Heart left ventricle (tissue), 16 donors: ENCODE measurements around the gene KNDC1. TPM values are rescaled to one million over a fixed set of nuclear protein-coding genes. Genes with fewer than 3 reads are reported as not detected.

ENCODE experiments used
- ATAC-seq, 4 donors: fragments of 200-7000 bp; cut with Tn5 transposase; one replicate each; pipeline ENCODE4 v1.9.1; 2020 to 2022; ENCODE audit warnings: moderate library complexity in 4 of 4, mild to moderate bottlenecking in 3 of 4, moderate number of reproducible peaks in 1 of 4
- DNase-seq, 5 donors: peaks; one replicate each; pipeline ENCODE4 v3.0.0-alpha.2; 2020
- H3K27ac ChIP-seq, 12 donors: fragments of 200-600 bp; sonication (generic) in 4 of 12; one replicate each; pipeline versions ENCODE4 v1.5.0 to v1.8.0; 2016 to 2022; ENCODE audit warnings: mild to moderate bottlenecking in 2 of 12
- H3K27me3 ChIP-seq, 9 donors: fragments of 200-600 bp; sonication (generic) in 2 of 9; one replicate each; pipeline versions ENCODE4 v1.5.1 to v1.8.0; 2016 to 2022; ENCODE audit warnings: mild to moderate bottlenecking in 3 of 9
- H3K36me3 ChIP-seq, 9 donors: fragments of 200-600 bp; sonication (generic) in 2 of 9; one replicate each; pipeline versions ENCODE4 v1.5.0 to v1.8.0; 2018 to 2022; ENCODE audit warnings: mild to moderate bottlenecking in 2 of 9
- H3K4me1 ChIP-seq, 12 donors: fragments of 200-600 bp; sonication (generic) in 4 of 12; one replicate each; pipeline versions ENCODE4 v1.5.0 to v1.8.0; 2016 to 2022; ENCODE audit warnings: mild to moderate bottlenecking in 3 of 12
- H3K4me3 ChIP-seq, 12 donors: fragments of 200-600 bp; sonication (generic) in 4 of 12; one replicate each; pipeline versions ENCODE4 v1.5.0 to v1.8.0; 2017 to 2022; ENCODE audit warnings: mild to moderate bottlenecking in 9 of 12, moderate library complexity in 4 of 12
- H3K9me3 ChIP-seq, 12 donors: fragments of 200-600 bp; sonication (generic) in 4 of 12; one replicate each; pipeline versions ENCODE4 v1.5.0 to v1.8.0; 2016 to 2022; ENCODE audit warnings: mild to moderate bottlenecking in 1 of 12
- POLR2A ChIP-seq, 2 donors: fragments of 450-650 bp; IDR thresholded peaks; one replicate each; pipeline ENCODE4 v1.6.1; 2017; ENCODE audit warnings: antibody characterized with exemption in 2 of 2, mild to moderate bottlenecking in 2 of 2, moderate library complexity in 2 of 2
- WGBS, 4 donors: extraction: QIAGEN DNeasy Blood & Tissue Kit in 2 of 4; methylation state at CpG; one replicate each; pipeline versions ENCODE4 v1.1.5 to v1.1.7; 2013 to 2018; 5-methylcytosine and 5-hydroxymethylcytosine counted together
- intact Hi-C, 10 donors: fragments of 100-400 bp; cut with DNase I; formaldehyde crosslinking; loops; one replicate each; pipeline versions ENCODE4 v1.11.1 to v1.14.2; 2022
- polyA plus RNA-seq, 2 donors: library from polyadenylated mRNA; stranded (reverse); fragments of 200-250 nt; gene quantifications; one replicate each; pipeline ENCODE4 v1.2.3, GENCODE V29; 2013
- total RNA-seq, 9 donors: library from RNA; depleted of rRNA in 2 of 9; stranded (reverse); fragments of >200 nt in 2 of 9; fragmentation: NEBNext Ultra II Directional in 3 of 9; extraction: Animal tissue kit (Norgen Biotek cat#: 25700) in 3 of 9; gene quantifications; one replicate each; pipeline versions ENCODE4 v1.1.0 to v1.2.4, GENCODE V29; 2016 to 2023
- TF ChIP-seq, protein P1 (sequence below), 12 donors: fragments of 200-600 bp; sonication (generic) in 4 of 12; IDR thresholded peaks; one replicate each; pipeline versions ENCODE4 v1.5.0 to v1.8.0; 2018 to 2022; ENCODE audit warnings: antibody characterized with exemption in 12 of 12, mild to moderate bottlenecking in 5 of 12
- donor health status: ischemic (EF 13 %, LVEDD 7.1; RV severe dilation, severe dysfunction).
- donor health status: healthy with polysubstance abuse.
- donor health status: DM: no; HTN: yes; CAD: no.
- donor health status: DM: no; HTN: no; CAD: no.
- donor health status: ischemic (EF 25% LVEDD 6.9; RV normal size, moderate dysfunction).
- donor health status: ischemic (EF 25% LVEDD 5.7; RV mildly dilated, moderate dysfunction).
- donor health status: healthy.
- donor health status: DM: yes; HTN: yes; CAD: no.
- donor health status: ischemic (EF 35%, LVEDD 5.7; RV mildly dilated, moderate dysfunction).
- donor health status: nonischemic (EF 11% LVEDD 7.7; RV severe dilation, severe dysfunction).
- donor health status: DM: yes; HTN: yes; CAD: no.
- donor health status: PGD.
- donor health status: ischemic (EF 29% LVEDD 5.4; RV normal size, mild dysfunction).
- donor health status: nonischemic (EF 23%, LVEDD 6.1; RV moderate dilation, normal function).

Gene KNDC1
- total and polyA plus RNA-seq, 11 donors: 0.04 to 2.9 (median 0.10) TPM; not detected in 3

DNA sequence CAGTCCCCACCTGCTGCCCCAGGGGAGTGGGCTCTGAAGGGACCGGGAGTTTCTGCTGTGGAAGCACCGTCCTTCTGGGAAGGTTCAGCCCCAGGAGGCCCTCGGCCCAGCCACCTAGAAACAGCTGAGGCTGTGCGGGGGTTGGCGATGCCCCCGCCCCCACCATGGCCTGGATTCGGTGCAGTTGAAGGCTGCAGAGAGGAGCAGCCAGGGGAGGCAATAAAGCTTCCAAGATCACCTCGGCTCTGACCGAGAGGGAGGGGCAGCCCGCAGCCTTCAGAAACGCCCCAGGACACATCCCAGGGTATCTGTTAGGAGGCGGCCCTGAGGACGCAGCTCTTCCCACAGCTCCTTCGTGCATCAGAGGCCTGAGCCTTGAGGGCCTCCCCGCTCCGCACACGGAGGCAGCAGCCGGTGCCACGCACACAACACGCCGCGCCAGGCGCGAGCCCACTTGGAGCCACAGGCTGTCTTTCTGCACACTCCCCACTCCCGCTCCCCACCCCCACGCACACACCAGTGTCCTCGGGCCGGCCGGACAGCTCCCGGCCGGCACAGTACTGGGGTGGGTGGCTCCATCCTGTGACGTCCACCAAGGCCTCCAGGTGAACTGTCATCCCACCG, 1.6 kb downstream of the KNDC1 start:
- H3K36me3 ChIP-seq: no peaks in the 10 kb centered on the region
- peaks cover 14 to 53% (median 30%) of the 10 kb centered on the region in 9 donors for H3K27me3 ChIP-seq
- DNase-seq (peak in 1 of 5 donors; percentile 19), ATAC-seq (no peak)
- H3K4me1 ChIP-seq: peaks cover 0 to 21% (median 11%) of the 10 kb centered on the region in 12 donors
- H3K9me3 ChIP-seq: no peaks in the 10 kb centered on the region
- intact Hi-C loops: no loop called here
- H3K4me3 ChIP-seq: peak overlapping the region in 2 of 12 donors; percentile 59 to 72
- H3K27ac ChIP-seq: no peak overlapping the region
- 42 to 53% (median 48%) methylated on average over 23 to 33 of the region's 33 CpGs for WGBS, 4 donors
- TF ChIP-seq POLR2A (IDR thresholded peaks at IDR 0.05): no peak
- TF ChIP-seq, protein P1, sequence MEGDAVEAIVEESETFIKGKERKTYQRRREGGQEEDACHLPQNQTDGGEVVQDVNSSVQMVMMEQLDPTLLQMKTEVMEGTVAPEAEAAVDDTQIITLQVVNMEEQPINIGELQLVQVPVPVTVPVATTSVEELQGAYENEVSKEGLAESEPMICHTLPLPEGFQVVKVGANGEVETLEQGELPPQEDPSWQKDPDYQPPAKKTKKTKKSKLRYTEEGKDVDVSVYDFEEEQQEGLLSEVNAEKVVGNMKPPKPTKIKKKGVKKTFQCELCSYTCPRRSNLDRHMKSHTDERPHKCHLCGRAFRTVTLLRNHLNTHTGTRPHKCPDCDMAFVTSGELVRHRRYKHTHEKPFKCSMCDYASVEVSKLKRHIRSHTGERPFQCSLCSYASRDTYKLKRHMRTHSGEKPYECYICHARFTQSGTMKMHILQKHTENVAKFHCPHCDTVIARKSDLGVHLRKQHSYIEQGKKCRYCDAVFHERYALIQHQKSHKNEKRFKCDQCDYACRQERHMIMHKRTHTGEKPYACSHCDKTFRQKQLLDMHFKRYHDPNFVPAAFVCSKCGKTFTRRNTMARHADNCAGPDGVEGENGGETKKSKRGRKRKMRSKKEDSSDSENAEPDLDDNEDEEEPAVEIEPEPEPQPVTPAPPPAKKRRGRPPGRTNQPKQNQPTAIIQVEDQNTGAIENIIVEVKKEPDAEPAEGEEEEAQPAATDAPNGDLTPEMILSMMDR (IDR thresholded peaks at IDR 0.05): no peak

DNA sequence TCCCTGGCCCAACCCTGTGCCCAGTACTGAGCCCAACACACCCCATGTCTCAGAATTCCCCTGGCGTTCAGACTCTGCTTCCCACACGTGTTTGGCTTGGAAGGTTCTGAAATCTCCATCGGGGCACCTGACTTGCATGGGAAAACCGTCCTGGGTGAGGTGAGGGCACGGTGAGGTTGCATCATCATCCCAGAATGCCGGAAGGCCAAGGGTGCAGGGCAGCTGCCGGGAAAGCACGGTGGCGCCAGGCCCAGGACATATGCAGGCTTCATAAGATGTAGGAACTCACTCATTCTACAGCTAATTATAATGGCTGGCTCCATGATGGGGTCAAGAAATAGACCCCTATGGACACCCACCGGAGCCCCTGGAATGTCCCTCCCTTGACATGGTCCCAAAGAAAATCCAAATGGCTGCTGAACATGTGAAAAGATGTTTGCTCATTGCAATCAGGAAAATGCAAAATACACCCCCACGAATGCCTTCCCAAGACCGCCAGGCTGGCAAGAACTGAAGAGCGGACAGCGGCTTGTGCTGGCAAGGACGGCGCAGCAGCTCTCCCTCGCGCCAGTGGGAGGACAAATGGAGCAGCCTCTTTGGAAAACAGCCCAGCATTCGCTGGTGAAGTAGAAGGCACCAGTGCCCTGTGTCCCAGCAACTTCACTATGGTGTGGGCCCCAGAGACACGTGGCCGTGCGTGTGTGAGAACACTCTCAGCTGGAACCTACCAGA, 2.3 kb downstream of the KNDC1 start:
- no peak overlapping the region for H3K27ac ChIP-seq
- no peaks in the 10 kb centered on the region for H3K36me3 ChIP-seq
- H3K27me3 ChIP-seq: peaks cover 14 to 53% (median 30%) of the 10 kb centered on the region in 9 donors
- WGBS, 4 donors: 86 to 88% (median 87%) methylated on average over 22 of the region's 22 CpGs
- H3K9me3 ChIP-seq: no peaks in the 10 kb centered on the region
- intact Hi-C loops: no loop called here
- peaks cover 0 to 21% (median 11%) of the 10 kb centered on the region in 12 donors for H3K4me1 ChIP-seq
- ATAC-seq (no peak), DNase-seq (no peak)
- H3K4me3 ChIP-seq: no peak overlapping the region
- no peak for TF ChIP-seq POLR2A (IDR thresholded peaks at IDR 0.05)
- TF ChIP-seq, protein P1 (IDR thresholded peaks at IDR 0.05): no peak

DNA sequence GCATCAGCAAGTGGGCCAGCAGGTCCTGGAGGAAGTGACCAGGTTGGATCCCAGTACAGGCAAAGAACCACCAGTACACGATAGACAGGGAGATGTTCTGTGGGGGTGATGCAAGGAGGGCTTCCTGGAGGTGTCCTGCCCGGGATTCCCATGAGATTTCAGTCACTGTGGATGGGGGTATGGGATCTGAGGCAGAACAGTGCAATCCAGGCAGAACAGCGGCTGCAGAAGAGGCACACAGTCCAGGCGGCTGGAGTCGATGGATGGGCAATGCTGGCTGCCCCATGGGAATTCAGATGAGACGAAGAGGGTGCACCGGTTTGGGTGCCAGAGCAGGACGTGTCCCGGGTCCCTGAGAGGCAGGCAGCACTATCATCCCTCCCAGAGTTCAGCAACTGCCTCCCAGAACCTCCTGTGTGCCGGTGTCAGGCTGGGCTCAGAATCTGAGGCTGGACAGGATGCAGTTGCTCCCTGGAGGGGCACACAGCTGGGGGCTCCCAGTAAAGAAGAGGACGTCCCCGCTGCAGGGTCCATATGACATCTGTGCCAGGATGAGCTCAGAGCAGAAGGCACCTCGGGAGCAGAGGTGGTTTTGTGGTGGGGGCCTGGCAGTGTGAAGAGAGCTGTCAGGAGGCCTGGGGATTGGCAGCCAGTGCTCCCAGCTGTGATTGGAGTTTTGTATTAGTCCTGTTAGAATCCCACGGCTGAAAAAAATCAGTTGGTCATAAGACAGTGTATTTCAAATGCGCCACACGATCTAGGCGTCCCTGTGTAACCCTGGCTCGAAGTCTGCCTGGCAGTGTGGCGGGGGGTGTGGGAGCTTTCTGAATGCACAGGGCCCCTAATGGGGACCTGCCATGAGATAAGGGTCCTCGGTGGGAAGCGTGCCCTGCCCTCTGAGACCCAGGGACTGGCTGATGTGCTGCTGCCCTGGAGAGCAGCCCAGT, 3.2 kb downstream of the KNDC1 start:
- DNase-seq (peak in 1 of 5 donors; percentile 21), ATAC-seq (no peak)
- no peak overlapping the region for H3K4me3 ChIP-seq
- WGBS, 4 donors: 61 to 70% (median 67%) methylated on average over 21 of the region's 21 CpGs
- H3K9me3 ChIP-seq: no peaks in the 10 kb centered on the region
- intact Hi-C loops: no loop called here
- TF ChIP-seq, protein P1 (IDR thresholded peaks at IDR 0.05): no peak
- TF ChIP-seq POLR2A (IDR thresholded peaks at IDR 0.05): no peak
- H3K27ac ChIP-seq: no peak overlapping the region
- H3K36me3 ChIP-seq: no peaks in the 10 kb centered on the region
- H3K27me3 ChIP-seq: peaks cover 14 to 58% (median 30%) of the 10 kb centered on the region in 9 donors
- peaks cover 0 to 21% (median 11%) of the 10 kb centered on the region in 12 donors for H3K4me1 ChIP-seq
